ENCODE results near the gene MFSD6.
A peak's percentile ranks its signal among the peaks of the same experiment; 100 is the strongest.
"Not testable (repeated sequence)": the region's sequence is repeated elsewhere in the genome, so short reads cannot be mapped to it uniquely, and the experiment has no call there.

The MFSD6 gene

DNA sequence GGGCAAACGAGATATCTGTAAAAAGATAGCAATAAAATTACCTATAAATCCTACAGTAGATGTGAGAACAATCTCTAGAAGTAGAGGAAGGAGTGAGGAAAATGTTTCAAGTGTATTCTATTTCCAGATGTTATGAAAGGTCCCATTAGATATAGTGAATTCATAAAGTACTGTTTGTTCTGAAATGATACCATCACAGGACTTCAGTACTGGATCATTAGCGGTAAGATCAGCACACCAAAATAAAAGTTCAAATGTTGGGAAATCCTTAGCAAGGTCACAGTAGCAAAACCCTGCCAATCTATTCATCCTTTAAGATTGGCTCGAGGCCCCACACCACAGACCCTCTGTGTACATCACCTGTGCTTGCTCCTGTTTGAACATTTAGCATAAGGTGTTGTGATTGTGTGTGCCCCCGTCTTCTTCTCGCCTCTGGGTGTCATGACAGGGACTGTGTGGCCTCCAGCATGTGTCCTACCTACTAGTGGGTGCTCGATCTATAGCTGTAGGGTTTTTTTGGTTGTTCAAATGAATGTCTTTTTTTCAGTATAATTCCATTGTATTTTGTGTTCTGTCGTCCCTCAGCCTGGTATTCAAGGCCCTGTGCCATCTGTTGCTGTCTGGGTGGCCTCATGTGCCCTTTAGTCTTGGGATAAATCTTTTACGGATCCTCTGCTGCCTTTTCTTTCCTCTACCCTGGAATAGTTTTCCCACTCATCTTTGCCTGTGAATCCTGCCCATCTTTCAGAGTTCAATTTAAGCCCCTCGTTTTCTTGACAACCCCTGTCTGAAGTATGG lies 9.1 kb downstream of the MFSD6 start:
- Histone ChIP-seq H3K4me1 (ENCODE audit: control extremely low read depth in 1 of 4, control insufficient read depth in 4 of 4, insufficient read depth in 4 of 4, low read length in 3 of 4) (peaks cover 3 to 35% (median 28%) of the 10 kb centered on the region in 4 experiments), H3K27me3 (replicated peaks in 2 of 5; ENCODE audit: control insufficient read depth in 4 of 5, insufficient read depth in 5 of 5, low read length in 4 of 5) (no peaks in the 10 kb centered on the region), H3K27ac (ENCODE audit: insufficient read depth in 1 of 2, low read depth in 1 of 2, low read length in 2 of 2, poor library complexity in 1 of 2, severe bottlenecking in 2 of 2) (peak overlapping the region in 1 of 2 experiments; percentile 82), H3K4me3 (ENCODE audit: control insufficient read depth in 1 of 7, extremely low read depth in 1 of 7, insufficient read depth in 4 of 7, low read depth in 2 of 7, low read length in 6 of 7) (no peak overlapping the region), H3K9me3 (ENCODE audit: control extremely low read depth in 1 of 5, control insufficient read depth in 4 of 5, insufficient read depth in 2 of 5, low read depth in 1 of 5, low read length in 4 of 5) (no peaks in the 10 kb centered on the region), H3K36me3 (ENCODE audit: control insufficient read depth in 4 of 4, insufficient read depth in 4 of 4, low read length in 3 of 4) (peaks cover 0 to 16% (median 2%) of the 10 kb centered on the region in 4 experiments)
- CTCF ChIA-PET: interaction anchor here (1.0 kb wide), 1 partner anchor 49 kb away, joined by 3 read pairs; no protein-coding TSS in a partner anchor
- WGBS (ENCODE audit: insufficient coverage): 94% methylated on average over 5 of the region's 9 CpGs
- DNase-seq: no peak
- POLR2A ChIA-PET: no interaction called here

DNA sequence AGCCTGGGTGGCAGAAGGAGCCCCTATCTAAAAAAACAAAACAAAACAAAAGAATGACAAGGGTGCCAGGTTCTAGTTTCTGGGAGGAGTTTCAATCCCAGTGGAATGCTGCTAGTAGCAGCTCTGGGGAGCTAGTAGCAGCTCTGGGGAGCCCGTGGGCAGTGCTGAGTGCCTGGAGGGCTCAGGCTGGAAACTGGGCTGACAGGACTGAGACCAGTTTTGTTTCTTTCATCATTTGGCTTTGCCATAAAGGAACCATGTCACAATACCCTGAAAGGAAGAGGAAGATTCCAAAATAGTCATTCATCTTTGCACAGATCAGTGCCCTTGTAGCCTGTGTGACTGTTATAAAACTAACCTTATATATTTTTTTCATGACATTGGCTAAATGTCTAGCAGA lies 10.6 kb downstream of the MFSD6 start:
- Histone ChIP-seq H3K9me3 (ENCODE audit: control extremely low read depth in 1 of 5, control insufficient read depth in 4 of 5, insufficient read depth in 2 of 5, low read depth in 1 of 5, low read length in 4 of 5) (no peaks in the 10 kb centered on the region), H3K27me3 (replicated peaks in 2 of 5; ENCODE audit: control insufficient read depth in 4 of 5, insufficient read depth in 5 of 5, low read length in 4 of 5) (no peaks in the 10 kb centered on the region), H3K4me3 (ENCODE audit: control insufficient read depth in 1 of 7, extremely low read depth in 1 of 7, insufficient read depth in 4 of 7, low read depth in 2 of 7, low read length in 6 of 7) (no peak overlapping the region), H3K36me3 (ENCODE audit: control insufficient read depth in 4 of 4, insufficient read depth in 4 of 4, low read length in 3 of 4) (peaks cover 0 to 16% (median 2%) of the 10 kb centered on the region in 4 experiments), H3K27ac (ENCODE audit: insufficient read depth in 1 of 2, low read depth in 1 of 2, low read length in 2 of 2, poor library complexity in 1 of 2, severe bottlenecking in 2 of 2) (no peak overlapping the region), H3K4me1 (ENCODE audit: control extremely low read depth in 1 of 4, control insufficient read depth in 4 of 4, insufficient read depth in 4 of 4, low read length in 3 of 4) (peaks cover 3 to 23% (median 17%) of the 10 kb centered on the region in 4 experiments)
- POLR2A ChIA-PET: no interaction called here
- no peak for DNase-seq
- 100% methylated on average over 1 of the region's 1 CpG for WGBS (ENCODE audit: insufficient coverage)
- CTCF ChIA-PET: interaction anchor here (0.6 to 1.1 kb wide), 3 partner anchors 27 to 130 kb away, joined by 3 to 4 read pairs (median 4); no protein-coding TSS in a partner anchor

- H3K27me3 ChIP-seq (replicated peaks in 2 of 5; ENCODE audit: control insufficient read depth in 4 of 5, insufficient read depth in 5 of 5, low read length in 4 of 5): no peaks in the 10 kb centered on the region
- no peaks in the 10 kb centered on the region for H3K9me3 ChIP-seq (ENCODE audit: control extremely low read depth in 1 of 5, control insufficient read depth in 4 of 5, insufficient read depth in 2 of 5, low read depth in 1 of 5, low read length in 4 of 5)
- ChIA-PET POLR2A (no interaction called here), CTCF (no interaction called here)
- H3K36me3 ChIP-seq (ENCODE audit: control insufficient read depth in 4 of 4, insufficient read depth in 4 of 4, low read length in 3 of 4): peaks cover 0 to 16% (median 2%) of the 10 kb centered on the region in 4 experiments
- peaks cover 5 to 24% (median 12%) of the 10 kb centered on the region in 4 experiments for H3K4me1 ChIP-seq (ENCODE audit: control extremely low read depth in 1 of 4, control insufficient read depth in 4 of 4, insufficient read depth in 4 of 4, low read length in 3 of 4)
- H3K4me3 ChIP-seq (ENCODE audit: control insufficient read depth in 1 of 7, extremely low read depth in 1 of 7, insufficient read depth in 4 of 7, low read depth in 2 of 7, low read length in 6 of 7): no peak overlapping the region
- H3K27ac ChIP-seq (ENCODE audit: insufficient read depth in 1 of 2, low read depth in 1 of 2, low read length in 2 of 2, poor library complexity in 1 of 2, severe bottlenecking in 2 of 2): no peak overlapping the region
- no CpG with 5 or more reads among the region's 1 CpG for WGBS (ENCODE audit: insufficient coverage)
- DNase-seq: peak in 1 of 3 donors; percentile 47
These were observed 12.6 kb downstream of the MFSD6 start for GRCh38 chr2:190420801-190421200.

- DNase-seq: peak in 1 of 3 donors; percentile 42
- Histone ChIP-seq H3K9me3 (ENCODE audit: control extremely low read depth in 1 of 5, control insufficient read depth in 4 of 5, insufficient read depth in 2 of 5, low read depth in 1 of 5, low read length in 4 of 5) (peaks cover 0 to 5% (median 0%) of the 10 kb centered on the region in 5 experiments), H3K27ac (ENCODE audit: insufficient read depth in 1 of 2, low read depth in 1 of 2, low read length in 2 of 2, poor library complexity in 1 of 2, severe bottlenecking in 2 of 2) (peak overlapping the region in 1 of 2 experiments; percentile 69), H3K4me3 (ENCODE audit: control insufficient read depth in 1 of 7, extremely low read depth in 1 of 7, insufficient read depth in 4 of 7, low read depth in 2 of 7, low read length in 6 of 7) (peak overlapping the region in 1 of 7 experiments; percentile 0), H3K27me3 (replicated peaks in 2 of 5; ENCODE audit: control insufficient read depth in 4 of 5, insufficient read depth in 5 of 5, low read length in 4 of 5) (no peaks in the 10 kb centered on the region), H3K36me3 (ENCODE audit: control insufficient read depth in 4 of 4, insufficient read depth in 4 of 4, low read length in 3 of 4) (peaks cover 6 to 13% (median 7%) of the 10 kb centered on the region in 4 experiments), H3K4me1 (ENCODE audit: control extremely low read depth in 1 of 4, control insufficient read depth in 4 of 4, insufficient read depth in 4 of 4, low read length in 3 of 4) (peaks cover 0 to 14% (median 5%) of the 10 kb centered on the region in 4 experiments)
- 40% methylated on average over 1 of the region's 1 CpG for WGBS (ENCODE audit: insufficient coverage)
- POLR2A ChIA-PET: no interaction called here
- CTCF ChIA-PET: interaction anchor here (1.0 to 1.4 kb wide), 5 partner anchors 10 to 34 kb away, joined by 3 to 5 read pairs (median 3); no protein-coding TSS in a partner anchor
These were observed 17.2 kb downstream of the MFSD6 start for GRCh38 chr2:190425221-190425866.

DNA sequence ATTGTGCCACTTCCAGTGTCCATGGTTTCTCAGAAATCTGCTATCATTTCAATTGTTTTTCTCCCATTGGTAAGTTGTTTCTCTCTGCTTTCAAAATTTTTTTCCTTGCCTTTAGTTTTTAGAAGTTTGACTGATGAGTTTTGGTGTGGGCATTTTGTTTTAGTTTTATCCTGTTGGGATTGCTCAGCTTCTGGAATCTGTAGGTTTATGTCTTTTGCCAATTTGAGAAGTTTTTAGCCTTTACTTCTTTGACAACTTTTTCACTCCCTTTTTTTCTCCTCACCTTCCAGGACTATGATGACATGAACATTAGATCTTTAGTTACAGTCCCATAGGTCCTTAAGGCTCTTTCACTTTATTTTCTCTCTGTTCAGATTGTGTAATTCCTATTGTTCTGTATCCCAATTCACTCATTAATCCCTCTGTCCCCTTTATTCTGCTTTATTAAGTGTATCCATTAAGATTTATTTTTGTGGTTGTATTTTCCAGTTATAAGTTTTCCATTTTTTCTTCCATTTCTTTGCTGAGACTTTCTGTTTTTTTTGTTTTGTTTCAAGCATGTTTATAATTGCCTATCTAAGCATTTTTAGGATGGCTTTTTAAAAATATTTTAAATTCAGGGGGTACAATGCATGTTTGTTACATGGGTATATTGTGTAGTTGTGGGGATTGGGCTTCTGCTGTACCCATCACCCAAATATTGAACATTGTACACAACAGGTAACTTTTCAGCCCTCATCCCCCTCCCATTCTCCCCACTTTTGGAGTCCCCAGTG lies 17.9 kb downstream of the MFSD6 start:
- peaks cover 0 to 14% (median 5%) of the 10 kb centered on the region in 4 experiments for H3K4me1 ChIP-seq (ENCODE audit: control extremely low read depth in 1 of 4, control insufficient read depth in 4 of 4, insufficient read depth in 4 of 4, low read length in 3 of 4)
- no peaks in the 10 kb centered on the region for H3K27me3 ChIP-seq (replicated peaks in 2 of 5; ENCODE audit: control insufficient read depth in 4 of 5, insufficient read depth in 5 of 5, low read length in 4 of 5)
- POLR2A ChIA-PET: no interaction called here
- no peak for DNase-seq
- H3K9me3 ChIP-seq (ENCODE audit: control extremely low read depth in 1 of 5, control insufficient read depth in 4 of 5, insufficient read depth in 2 of 5, low read depth in 1 of 5, low read length in 4 of 5): peaks cover 0 to 5% (median 0%) of the 10 kb centered on the region in 5 experiments
- H3K27ac ChIP-seq (ENCODE audit: insufficient read depth in 1 of 2, low read depth in 1 of 2, low read length in 2 of 2, poor library complexity in 1 of 2, severe bottlenecking in 2 of 2): peak overlapping the region in 1 of 2 experiments; percentile 69
- CTCF ChIA-PET: interaction anchor here (1.3 to 1.4 kb wide), 2 partner anchors 9 to 21 kb away, joined by 4 to 5 read pairs; no protein-coding TSS in a partner anchor
- H3K36me3 ChIP-seq (ENCODE audit: control insufficient read depth in 4 of 4, insufficient read depth in 4 of 4, low read length in 3 of 4): peaks cover 6 to 13% (median 7%) of the 10 kb centered on the region in 4 experiments
- H3K4me3 ChIP-seq (ENCODE audit: control insufficient read depth in 1 of 7, extremely low read depth in 1 of 7, insufficient read depth in 4 of 7, low read depth in 2 of 7, low read length in 6 of 7): no peak overlapping the region

- peaks cover 2 to 36% (median 21%) of the 10 kb centered on the region in 4 experiments for H3K4me1 ChIP-seq (ENCODE audit: control extremely low read depth in 1 of 4, control insufficient read depth in 4 of 4, insufficient read depth in 4 of 4, low read length in 3 of 4)
- H3K9me3 ChIP-seq (ENCODE audit: control extremely low read depth in 1 of 5, control insufficient read depth in 4 of 5, insufficient read depth in 2 of 5, low read depth in 1 of 5, low read length in 4 of 5); H3K4me3 ChIP-seq (ENCODE audit: control insufficient read depth in 1 of 7, extremely low read depth in 1 of 7, insufficient read depth in 4 of 7, low read depth in 2 of 7, low read length in 6 of 7); H3K27ac ChIP-seq (ENCODE audit: insufficient read depth in 1 of 2, low read depth in 1 of 2, low read length in 2 of 2, poor library complexity in 1 of 2, severe bottlenecking in 2 of 2); DNase-seq; H3K27me3 ChIP-seq (replicated peaks in 2 of 5; ENCODE audit: control insufficient read depth in 4 of 5, insufficient read depth in 5 of 5, low read length in 4 of 5); CTCF ChIA-PET: not testable (repeated sequence)
- POLR2A ChIA-PET: interaction anchor here (0.6 kb wide), 1 partner anchor 95 kb away, joined by 3 read pairs; no protein-coding TSS in a partner anchor
- WGBS (ENCODE audit: insufficient coverage): 92% methylated on average over 16 of the region's 26 CpGs
- peaks cover 6 to 13% (median 7%) of the 10 kb centered on the region in 4 experiments for H3K36me3 ChIP-seq (ENCODE audit: control insufficient read depth in 4 of 4, insufficient read depth in 4 of 4, low read length in 3 of 4)
These were observed 22.7 kb downstream of the MFSD6 start for GRCh38 chr2:190430866-190431265.
